ENCODE data around the gene ZFTA. TPM values are rescaled to one million over a fixed set of nuclear protein-coding genes. Genes with fewer than 3 reads are reported as not detected.

ZFTA gene
- polyA plus RNA-seq, 1 experiment = 4.7 TPM

DNA sequence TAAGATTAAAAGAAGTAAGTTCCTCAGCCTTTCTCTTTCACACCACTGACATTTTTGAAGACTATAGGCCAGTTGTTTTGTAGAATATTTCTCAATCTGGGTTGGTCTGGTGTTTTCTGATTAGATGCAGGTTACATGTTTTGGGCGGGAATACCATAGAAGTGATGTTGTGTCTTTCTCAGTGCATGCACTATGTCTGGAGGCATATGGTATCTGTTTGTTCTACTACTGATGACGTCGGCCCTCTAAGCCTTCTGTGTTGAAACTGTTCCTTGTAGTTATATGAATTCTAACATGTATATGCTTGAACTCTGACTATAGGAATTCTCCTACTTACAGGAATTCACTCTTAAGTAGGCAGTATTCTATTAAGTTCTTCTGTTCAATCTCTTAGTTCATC, 21.6 kb downstream of the ZFTA start:
- TF ChIP-seq CTCF (IDR thresholded peaks at IDR 0.05; ENCODE audit: insufficient read depth, low read depth, low read length) = no peak
- CTCF ChIA-PET = interaction anchor here (3.5 kb wide), 1 partner anchor 9 kb away, joined by 13 read pairs; no protein-coding TSS in a partner anchor
- H3K36me3 ChIP-seq (ENCODE audit: control insufficient read depth, insufficient read depth, low read length) = peaks cover 5% of the 10 kb centered on the region
- DNase-seq (ENCODE audit: low read depth) = no peak
- H3K4me3 ChIP-seq (ENCODE audit: low read depth, low read length) = no peak overlapping the region
- POLR2A ChIA-PET = no interaction called here
- H3K27me3 ChIP-seq (ENCODE audit: control insufficient read depth, insufficient read depth, low read length) = no peaks in the 10 kb centered on the region

- ChIA-PET CTCF (interaction anchor here (0.6 to 1.7 kb wide), 5 partner anchors 11 to 76 kb away, joined by 3 to 4 read pairs (median 3); no protein-coding TSS in a partner anchor), POLR2A (no interaction called here)
- Histone ChIP-seq H3K36me3 (ENCODE audit: control insufficient read depth, insufficient read depth, low read length) (peaks cover 3% of the 10 kb centered on the region), H3K27me3 (ENCODE audit: control insufficient read depth, insufficient read depth, low read length) (no peaks in the 10 kb centered on the region), H3K4me3 (ENCODE audit: low read depth, low read length) (no peak overlapping the region)
- peak; percentile 20; the same call in 1 of the 2 replicates for TF ChIP-seq CTCF (IDR thresholded peaks at IDR 0.05; ENCODE audit: insufficient read depth, low read depth, low read length)
- no peak for DNase-seq (ENCODE audit: low read depth)
Observed at GRCh38 chr11:63745304-63746170, 23.0 kb downstream of the ZFTA start.

- Histone ChIP-seq H3K27me3 (ENCODE audit: control insufficient read depth, insufficient read depth, low read length) (no peaks in the 10 kb centered on the region), H3K36me3 (ENCODE audit: control insufficient read depth, insufficient read depth, low read length) (no peaks in the 10 kb centered on the region; the same call in 1 of the 2 replicates), H3K4me3 (ENCODE audit: low read depth, low read length) (no peak overlapping the region)
- TF ChIP-seq CTCF (IDR thresholded peaks at IDR 0.05; ENCODE audit: insufficient read depth, low read depth, low read length) = peak; percentile 91
- peak; percentile 26 for DNase-seq (ENCODE audit: low read depth)
- POLR2A ChIA-PET = no interaction called here
- CTCF ChIA-PET = interaction anchor here (0.6 to 5.1 kb wide), 29 partner anchors 9 to 410 kb away, joined by 3 to 40 read pairs (median 3); no protein-coding TSS in a partner anchor
Observed at GRCh38 chr11:63738720-63739360, 29.7 kb downstream of the ZFTA start.

- H3K27me3 ChIP-seq (ENCODE audit: control insufficient read depth, insufficient read depth, low read length) = no peaks in the 10 kb centered on the region
- TF ChIP-seq CTCF (IDR thresholded peaks at IDR 0.05; ENCODE audit: insufficient read depth, low read depth, low read length) = no peak
- POLR2A ChIA-PET = interaction anchor here (0.6 kb wide), 1 partner anchor 22 kb away, joined by 6 read pairs; no protein-coding TSS in a partner anchor
- H3K4me3 ChIP-seq (ENCODE audit: low read depth, low read length) = no peak overlapping the region
- no peak for DNase-seq (ENCODE audit: low read depth)
- CTCF ChIA-PET = interaction anchor here (0.9 to 5.1 kb wide), 11 partner anchors 8 to 259 kb away, joined by 3 to 40 read pairs (median 5); no protein-coding TSS in a partner anchor
- no peaks in the 10 kb centered on the region; the same call in 1 of the 2 replicates for H3K36me3 ChIP-seq (ENCODE audit: control insufficient read depth, insufficient read depth, low read length)
Observed at GRCh38 chr11:63737718-63738117, 30.9 kb downstream of the ZFTA start.

DNA sequence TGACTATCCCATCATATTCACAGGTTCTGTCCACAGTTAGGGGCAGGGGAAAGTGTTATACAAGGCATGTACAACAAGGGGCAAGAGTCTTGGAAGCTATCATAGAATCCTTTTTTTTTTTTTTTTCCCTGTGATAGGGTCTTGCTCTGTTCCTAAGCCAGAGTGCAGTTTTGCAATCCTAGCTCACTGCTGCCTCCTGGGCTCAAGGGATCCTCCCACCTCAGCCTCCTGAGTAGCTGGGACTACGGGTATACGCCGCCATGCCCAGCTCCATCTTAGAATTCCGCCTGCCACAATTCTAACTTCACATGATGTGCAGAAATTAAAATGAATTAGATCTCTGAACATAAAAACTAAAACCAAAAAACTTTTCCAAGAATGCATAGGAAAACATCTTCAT, 31.7 kb downstream of the ZFTA start:
- no peak for TF ChIP-seq CTCF (IDR thresholded peaks at IDR 0.05; ENCODE audit: insufficient read depth, low read depth, low read length)
- Histone ChIP-seq H3K4me3 (ENCODE audit: low read depth, low read length) (no peak overlapping the region), H3K27me3 (ENCODE audit: control insufficient read depth, insufficient read depth, low read length) (no peaks in the 10 kb centered on the region), H3K36me3 (ENCODE audit: control insufficient read depth, insufficient read depth, low read length) (no peaks in the 10 kb centered on the region; the same call in 1 of the 2 replicates)
- no peak for DNase-seq (ENCODE audit: low read depth)
- ChIA-PET CTCF (interaction anchor here (1.0 to 5.1 kb wide), 6 partner anchors 11 to 258 kb away, joined by 3 to 40 read pairs (median 6); no protein-coding TSS in a partner anchor), POLR2A (no interaction called here)

Data from BJ (cell line).